Measurements from ENCODE around the gene SCUBE1. TPM values are rescaled to one million over a fixed set of nuclear protein-coding genes. Genes with fewer than 3 reads are reported as not detected.

SCUBE1 gene
- total and polyA plus RNA-seq, 2 experiments from 2014 or later, result 0.81 to 3.2 TPM

- no peak overlapping the region for H3K27ac Mint-ChIP-seq
- no peaks in the 10 kb centered on the region for H3K36me3 Mint-ChIP-seq (ENCODE audit: low read depth)
- H3K27me3 Mint-ChIP-seq (ENCODE audit: insufficient read depth, low read depth, poor library complexity), result peaks cover 11% of the 10 kb centered on the region
- Histone ChIP-seq H3K27me3 (ENCODE audit: insufficient read depth) (no peaks in the 10 kb centered on the region), H3K4me3 (no peak overlapping the region), H3K36me3 (ENCODE audit: insufficient read depth) (no peaks in the 10 kb centered on the region), H3F3A (replicated peaks; ENCODE audit: low read depth) (0 out of 2 replicates have a peak, but pooled peaks cover 4% of the 10 kb centered on the region), H3K4me1 (ENCODE audit: insufficient read depth) (peaks cover 3% of the 10 kb centered on the region; the same call in 1 of the 2 replicates), H4K20me1 (replicated peaks; ENCODE audit: insufficient read depth) (no peaks in the 10 kb centered on the region), H3K27ac (ENCODE audit: low read depth) (no peak overlapping the region), H2AFZ (no peak overlapping the region), H3K9me2 (ENCODE audit: insufficient read depth) (no peaks in the 10 kb centered on the region), H3K4me2 (no peak overlapping the region), H3K79me2 (replicated peaks; ENCODE audit: insufficient read depth) (no peaks in the 10 kb centered on the region)
- no peak overlapping the region for H3K4me3 Mint-ChIP-seq
- TF ChIP-seq, protein P1, sequence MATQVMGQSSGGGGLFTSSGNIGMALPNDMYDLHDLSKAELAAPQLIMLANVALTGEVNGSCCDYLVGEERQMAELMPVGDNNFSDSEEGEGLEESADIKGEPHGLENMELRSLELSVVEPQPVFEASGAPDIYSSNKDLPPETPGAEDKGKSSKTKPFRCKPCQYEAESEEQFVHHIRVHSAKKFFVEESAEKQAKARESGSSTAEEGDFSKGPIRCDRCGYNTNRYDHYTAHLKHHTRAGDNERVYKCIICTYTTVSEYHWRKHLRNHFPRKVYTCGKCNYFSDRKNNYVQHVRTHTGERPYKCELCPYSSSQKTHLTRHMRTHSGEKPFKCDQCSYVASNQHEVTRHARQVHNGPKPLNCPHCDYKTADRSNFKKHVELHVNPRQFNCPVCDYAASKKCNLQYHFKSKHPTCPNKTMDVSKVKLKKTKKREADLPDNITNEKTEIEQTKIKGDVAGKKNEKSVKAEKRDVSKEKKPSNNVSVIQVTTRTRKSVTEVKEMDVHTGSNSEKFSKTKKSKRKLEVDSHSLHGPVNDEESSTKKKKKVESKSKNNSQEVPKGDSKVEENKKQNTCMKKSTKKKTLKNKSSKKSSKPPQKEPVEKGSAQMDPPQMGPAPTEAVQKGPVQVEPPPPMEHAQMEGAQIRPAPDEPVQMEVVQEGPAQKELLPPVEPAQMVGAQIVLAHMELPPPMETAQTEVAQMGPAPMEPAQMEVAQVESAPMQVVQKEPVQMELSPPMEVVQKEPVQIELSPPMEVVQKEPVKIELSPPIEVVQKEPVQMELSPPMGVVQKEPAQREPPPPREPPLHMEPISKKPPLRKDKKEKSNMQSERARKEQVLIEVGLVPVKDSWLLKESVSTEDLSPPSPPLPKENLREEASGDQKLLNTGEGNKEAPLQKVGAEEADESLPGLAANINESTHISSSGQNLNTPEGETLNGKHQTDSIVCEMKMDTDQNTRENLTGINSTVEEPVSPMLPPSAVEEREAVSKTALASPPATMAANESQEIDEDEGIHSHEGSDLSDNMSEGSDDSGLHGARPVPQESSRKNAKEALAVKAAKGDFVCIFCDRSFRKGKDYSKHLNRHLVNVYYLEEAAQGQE (IDR thresholded peaks at IDR 0.05; ENCODE audit: unreplicated experiment), result no peak
- TF ChIP-seq EZH2 (IDR thresholded peaks at IDR 0.05; ENCODE audit: low read depth, unreplicated experiment), result no peak
- no peak for TF ChIP-seq CTCF (conservative IDR thresholded peaks at IDR 0.05; ENCODE audit: low read depth in 2 of 2)
- TF ChIP-seq ETS1 (IDR thresholded peaks at IDR 0.05), result no peak
- TF ChIP-seq JUNB (IDR thresholded peaks at IDR 0.05; ENCODE audit: unreplicated experiment), result no peak
- TF ChIP-seq CREB1 (CRISPR knock-in tag; IDR thresholded peaks at IDR 0.05; ENCODE audit: low read depth), result no peak
- no peak for TF ChIP-seq POLR2AphosphoS5 (IDR thresholded peaks at IDR 0.05; ENCODE audit: low read depth)
- TF ChIP-seq, protein P2, sequence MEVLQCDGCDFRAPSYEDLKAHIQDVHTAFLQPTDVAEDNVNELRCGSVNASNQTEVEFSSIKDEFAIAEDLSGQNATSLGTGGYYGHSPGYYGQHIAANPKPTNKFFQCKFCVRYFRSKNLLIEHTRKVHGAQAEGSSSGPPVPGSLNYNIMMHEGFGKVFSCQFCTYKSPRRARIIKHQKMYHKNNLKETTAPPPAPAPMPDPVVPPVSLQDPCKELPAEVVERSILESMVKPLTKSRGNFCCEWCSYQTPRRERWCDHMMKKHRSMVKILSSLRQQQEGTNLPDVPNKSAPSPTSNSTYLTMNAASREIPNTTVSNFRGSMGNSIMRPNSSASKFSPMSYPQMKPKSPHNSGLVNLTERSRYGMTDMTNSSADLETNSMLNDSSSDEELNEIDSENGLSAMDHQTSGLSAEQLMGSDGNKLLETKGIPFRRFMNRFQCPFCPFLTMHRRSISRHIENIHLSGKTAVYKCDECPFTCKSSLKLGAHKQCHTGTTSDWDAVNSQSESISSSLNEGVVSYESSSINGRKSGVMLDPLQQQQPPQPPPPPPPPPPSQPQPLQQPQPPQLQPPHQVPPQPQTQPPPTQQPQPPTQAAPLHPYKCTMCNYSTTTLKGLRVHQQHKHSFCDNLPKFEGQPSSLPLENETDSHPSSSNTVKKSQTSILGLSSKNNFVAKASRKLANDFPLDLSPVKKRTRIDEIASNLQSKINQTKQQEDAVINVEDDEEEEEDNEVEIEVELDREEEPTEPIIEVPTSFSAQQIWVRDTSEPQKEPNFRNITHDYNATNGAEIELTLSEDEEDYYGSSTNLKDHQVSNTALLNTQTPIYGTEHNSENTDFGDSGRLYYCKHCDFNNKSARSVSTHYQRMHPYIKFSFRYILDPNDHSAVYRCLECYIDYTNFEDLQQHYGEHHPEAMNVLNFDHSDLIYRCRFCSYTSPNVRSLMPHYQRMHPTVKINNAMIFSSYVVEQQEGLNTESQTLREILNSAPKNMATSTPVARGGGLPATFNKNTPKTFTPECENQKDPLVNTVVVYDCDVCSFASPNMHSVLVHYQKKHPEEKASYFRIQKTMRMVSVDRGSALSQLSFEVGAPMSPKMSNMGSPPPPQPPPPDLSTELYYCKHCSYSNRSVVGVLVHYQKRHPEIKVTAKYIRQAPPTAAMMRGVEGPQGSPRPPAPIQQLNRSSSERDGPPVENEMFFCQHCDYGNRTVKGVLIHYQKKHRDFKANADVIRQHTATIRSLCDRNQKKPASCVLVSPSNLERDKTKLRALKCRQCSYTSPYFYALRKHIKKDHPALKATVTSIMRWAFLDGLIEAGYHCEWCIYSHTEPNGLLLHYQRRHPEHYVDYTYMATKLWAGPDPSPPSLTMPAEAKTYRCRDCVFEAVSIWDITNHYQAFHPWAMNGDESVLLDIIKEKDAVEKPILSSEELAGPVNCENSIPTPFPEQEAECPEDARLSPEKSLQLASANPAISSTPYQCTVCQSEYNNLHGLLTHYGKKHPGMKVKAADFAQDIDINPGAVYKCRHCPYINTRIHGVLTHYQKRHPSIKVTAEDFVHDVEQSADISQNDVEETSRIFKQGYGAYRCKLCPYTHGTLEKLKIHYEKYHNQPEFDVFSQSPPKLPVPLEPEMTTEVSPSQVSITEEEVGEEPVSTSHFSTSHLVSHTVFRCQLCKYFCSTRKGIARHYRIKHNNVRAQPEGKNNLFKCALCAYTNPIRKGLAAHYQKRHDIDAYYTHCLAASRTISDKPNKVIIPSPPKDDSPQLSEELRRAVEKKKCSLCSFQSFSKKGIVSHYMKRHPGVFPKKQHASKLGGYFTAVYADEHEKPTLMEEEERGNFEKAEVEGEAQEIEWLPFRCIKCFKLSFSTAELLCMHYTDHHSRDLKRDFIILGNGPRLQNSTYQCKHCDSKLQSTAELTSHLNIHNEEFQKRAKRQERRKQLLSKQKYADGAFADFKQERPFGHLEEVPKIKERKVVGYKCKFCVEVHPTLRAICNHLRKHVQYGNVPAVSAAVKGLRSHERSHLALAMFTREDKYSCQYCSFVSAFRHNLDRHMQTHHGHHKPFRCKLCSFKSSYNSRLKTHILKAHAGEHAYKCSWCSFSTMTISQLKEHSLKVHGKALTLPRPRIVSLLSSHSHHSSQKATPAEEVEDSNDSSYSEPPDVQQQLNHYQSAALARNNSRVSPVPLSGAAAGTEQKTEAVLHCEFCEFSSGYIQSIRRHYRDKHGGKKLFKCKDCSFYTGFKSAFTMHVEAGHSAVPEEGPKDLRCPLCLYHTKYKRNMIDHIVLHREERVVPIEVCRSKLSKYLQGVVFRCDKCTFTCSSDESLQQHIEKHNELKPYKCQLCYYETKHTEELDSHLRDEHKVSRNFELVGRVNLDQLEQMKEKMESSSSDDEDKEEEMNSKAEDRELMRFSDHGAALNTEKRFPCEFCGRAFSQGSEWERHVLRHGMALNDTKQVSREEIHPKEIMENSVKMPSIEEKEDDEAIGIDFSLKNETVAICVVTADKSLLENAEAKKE (CRISPR knock-in tag; IDR thresholded peaks at IDR 0.05), result no peak
- TF ChIP-seq EZH2phosphoT487 (IDR thresholded peaks at IDR 0.05; ENCODE audit: unreplicated experiment), result no peak
- TF ChIP-seq ZNF331 (CRISPR knock-in tag; IDR thresholded peaks at IDR 0.05; ENCODE audit: low read depth), result no peak
- no peak for TF ChIP-seq NANOG (IDR thresholded peaks at IDR 0.05; ENCODE audit: borderline replicate concordance)
- TF ChIP-seq ZNF114 (CRISPR knock-in tag; IDR thresholded peaks at IDR 0.05), result no peak
- TF ChIP-seq STAT1 (IDR thresholded peaks at IDR 0.05; ENCODE audit: unreplicated experiment), result no peak
- H3K9me3 Mint-ChIP-seq, result no peaks in the 10 kb centered on the region; the same call in 2 of the 3 replicates
- peaks cover 11% of the 10 kb centered on the region for H3K4me1 Mint-ChIP-seq
- ATAC-seq (no peak), DNase-seq (ENCODE audit: low spot score) (no peak)
Measured at GRCh38 chr22:43200031-43200430, 143.1 kb downstream of the SCUBE1 start.
